PC-9 (cell line): Measurements from ENCODE around the gene PTGDS.

Experiments used
- CTCF ChIP-seq: fragments of 200-600 bp; sonication (generic); conservative IDR thresholded peaks from 2 replicates; pipeline ENCODE4 v1.6.1; 2017; ENCODE audit warnings: mixed run types, antibody characterized with exemption, mild to moderate bottlenecking, moderate library complexity
- EZH2 ChIP-seq: fragments of 200-600 bp; sonication (generic); IDR thresholded peaks from 2 replicates; pipeline ENCODE4 v1.8.0; 2017; ENCODE audit warnings: antibody characterized with exemption, low read depth

GRCh38 chr9:137009938-137010732 is 32.8 kb downstream of the PTGDS start:
- TF ChIP-seq EZH2 = no peak
- TF ChIP-seq CTCF = no peak
